ENCODE results near the gene PIK3C2B.

DNA sequence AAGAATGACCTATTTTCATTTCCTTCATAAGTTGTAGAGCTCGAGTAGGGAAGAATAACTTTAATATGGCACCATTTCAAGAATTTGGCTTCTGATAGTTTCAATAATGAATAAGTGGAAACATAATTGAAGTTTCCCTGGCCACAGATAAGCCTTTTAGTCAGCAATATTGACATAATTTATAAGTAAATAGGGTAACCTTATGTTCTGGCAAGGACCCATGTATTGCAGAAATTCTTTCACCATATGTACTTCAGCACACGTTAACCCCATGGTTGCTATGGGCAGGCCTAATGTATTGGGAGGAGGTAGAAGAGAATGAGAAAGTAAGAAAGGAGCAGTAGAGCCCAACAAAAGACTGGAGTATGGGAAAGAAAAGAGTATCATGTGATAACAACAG is 47.0 kb upstream of the PIK3C2B start:
- TF ChIP-seq CTCF (optimal IDR thresholded peaks at IDR 0.05 in 1 of 3, IDR thresholded peaks at IDR 0.05 in 1 of 3, conservative IDR thresholded peaks at IDR 0.05 in 1 of 3; ENCODE audit: extremely low read depth in 1 of 3, insufficient read depth in 2 of 3, low read length in 3 of 3), result no peak
- TF ChIP-seq EZH2 (IDR thresholded peaks at IDR 0.05; ENCODE audit: low read length), result no peak

Data from keratinocyte (primary cell).